ENCODE results near the gene CCDC32. TPM values are rescaled to one million over a fixed set of nuclear protein-coding genes. Genes with fewer than 3 reads are reported as not detected.
A peak's percentile ranks its signal among the peaks of the same experiment; 100 is the strongest.

The CCDC32 gene
- total RNA-seq, 2 experiments from 2014 or later: 28.6 to 29.2 TPM

DNA sequence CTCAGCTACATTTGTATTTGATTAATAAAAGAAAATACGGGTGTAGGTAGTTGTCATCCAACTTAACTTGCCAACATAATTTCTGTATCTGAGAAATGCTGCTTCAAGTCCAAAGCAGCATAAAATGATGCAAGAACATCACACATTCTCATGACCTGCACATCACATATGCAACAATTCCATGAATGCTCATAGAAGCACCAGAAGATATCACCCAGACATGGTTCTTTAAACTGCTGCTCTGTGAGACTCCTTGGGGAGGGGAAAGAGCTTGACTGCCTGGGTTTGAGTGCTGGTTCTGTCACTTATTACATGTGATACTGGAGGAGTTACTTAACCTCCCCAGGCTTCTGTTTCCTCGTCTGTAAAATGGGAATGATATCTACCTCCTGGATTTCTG lies 54.6 kb downstream of the CCDC32 start:
- no peak for DNase-seq
- Mint-ChIP-seq H3K27me3 (peaks cover 52% of the 10 kb centered on the region), H3K27ac (no peak overlapping the region), H3K4me3 (no peak overlapping the region), H3K36me3 (no peaks in the 10 kb centered on the region), H3K9me3 (no peaks in the 10 kb centered on the region), H3K4me1 (ENCODE audit: low read depth) (peaks cover 16% of the 10 kb centered on the region)
- POLR2A ChIA-PET: no interaction called here
- CTCF ChIA-PET: interaction anchor here (4.6 kb wide), 1 partner anchor 8 kb away, joined by 29 read pairs; no protein-coding TSS in a partner anchor
- intact Hi-C loops (cut with micrococcal nuclease): no loop called here

DNA sequence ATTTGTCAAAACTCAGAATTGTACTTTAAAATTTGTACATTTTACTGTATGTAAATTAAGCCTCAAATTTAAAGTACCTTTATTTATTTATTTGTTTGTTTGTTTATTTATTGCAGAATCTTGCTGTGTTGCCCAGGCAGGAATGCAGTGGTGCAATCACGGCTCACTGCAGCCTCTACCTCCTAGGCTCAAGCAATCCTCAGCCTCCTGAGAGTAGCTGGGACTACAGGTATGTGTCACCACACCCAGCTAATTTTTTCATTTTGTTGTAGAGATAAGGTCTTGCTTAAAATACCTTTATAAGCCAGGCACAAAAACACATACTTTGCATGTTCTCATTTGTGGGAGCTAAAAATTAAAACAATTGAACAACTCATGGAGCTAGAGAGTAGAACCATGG lies 56.6 kb downstream of the CCDC32 start:
- H3K4me3 Mint-ChIP-seq: no peak overlapping the region
- CTCF ChIA-PET: interaction anchor here (0.9 to 4.6 kb wide), 4 partner anchors 10 to 163 kb away, joined by 3 to 29 read pairs (median 3); partner anchors contain the start of gene RPUSD2
- H3K27me3 Mint-ChIP-seq: peaks cover 50% of the 10 kb centered on the region
- POLR2A ChIA-PET: no interaction called here
- no peaks in the 10 kb centered on the region for H3K9me3 Mint-ChIP-seq
- peaks cover 16% of the 10 kb centered on the region for H3K4me1 Mint-ChIP-seq (ENCODE audit: low read depth)
- no peak for DNase-seq
- intact Hi-C loops (cut with micrococcal nuclease): no loop called here
- no peaks in the 10 kb centered on the region for H3K36me3 Mint-ChIP-seq
- no peak overlapping the region for H3K27ac Mint-ChIP-seq

DNA sequence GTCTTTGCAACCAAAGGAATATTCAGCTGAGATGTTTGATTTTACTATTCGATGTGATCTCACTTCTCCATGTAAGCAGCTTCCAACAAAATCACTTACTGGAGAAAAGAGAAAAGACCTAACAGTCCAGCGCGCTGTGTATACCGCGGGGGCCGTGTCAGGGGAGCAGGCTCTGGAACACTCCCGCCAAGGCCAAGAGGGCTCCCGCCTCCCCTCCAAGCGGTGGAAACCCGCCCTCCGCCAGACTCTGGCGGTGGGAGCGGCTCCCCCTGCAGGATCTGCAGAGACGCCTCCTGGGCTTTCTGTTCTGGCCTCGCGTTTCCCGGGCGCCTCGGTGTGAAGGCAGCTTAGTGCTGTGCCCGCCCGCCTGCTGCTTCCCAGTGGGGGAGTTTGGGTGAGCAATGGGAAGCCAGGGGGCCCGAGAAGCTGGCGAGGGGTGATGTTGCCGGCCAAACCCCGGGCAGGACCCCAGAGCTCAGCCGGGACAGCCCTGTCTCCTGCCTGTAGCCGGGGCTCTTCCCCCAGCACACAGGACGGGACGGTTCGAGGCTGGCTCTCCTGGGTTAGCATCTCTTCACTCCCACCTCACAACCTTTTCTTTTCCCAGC lies 57.8 kb downstream of the CCDC32 start:
- peaks cover 45% of the 10 kb centered on the region for H3K27me3 Mint-ChIP-seq
- CTCF ChIA-PET: interaction anchor here (0.7 to 4.6 kb wide), 15 partner anchors 9 to 187 kb away, joined by 3 to 29 read pairs (median 4); partner anchors contain the start of gene RPUSD2
- no peaks in the 10 kb centered on the region for H3K36me3 Mint-ChIP-seq
- POLR2A ChIA-PET: interaction anchor here (0.7 kb wide), 1 partner anchor 68 kb away, joined by 3 read pairs; no protein-coding TSS in a partner anchor
- H3K9me3 Mint-ChIP-seq: no peaks in the 10 kb centered on the region
- peak; percentile 74 for DNase-seq
- intact Hi-C loops (cut with micrococcal nuclease): loop anchor here (2.0 kb wide), 1 partner anchor 64 kb away; no protein-coding TSS in a partner anchor
- H3K4me3 Mint-ChIP-seq: no peak overlapping the region
- peaks cover 13% of the 10 kb centered on the region for H3K4me1 Mint-ChIP-seq (ENCODE audit: low read depth)
- no peak overlapping the region for H3K27ac Mint-ChIP-seq

Other genes starting within 250 kb of the CCDC32 start
- 1 to 10 TPM; 6.7 to 7.4 TPM for gene INAFM2, start 241.3 kb downstream of the CCDC32 start, total RNA-seq
- gene CCDC9B, start 224.1 kb downstream of the CCDC32 start, total RNA-seq: 1 to 10 TPM in 1 of 2 experiments, under 1 TPM in 1; 0.53 to 1.6 TPM
- not detected for gene PHGR1, start 214.0 kb downstream of the CCDC32 start, total RNA-seq
- gene DISP2, start 206.8 kb downstream of the CCDC32 start, total RNA-seq: under 1 TPM; 0.02 to 0.05 TPM
- 10 to 100 TPM; 59.8 to 61.5 TPM for gene KNSTRN, start 182.3 kb downstream of the CCDC32 start, total RNA-seq
- 10 to 100 TPM; 37.3 to 38.7 TPM for gene IVD, start 159.2 kb downstream of the CCDC32 start, total RNA-seq
- gene BAHD1, start 124.1 kb downstream of the CCDC32 start, total RNA-seq: 10 to 100 TPM; 18.8 to 19.5 TPM
- gene CHST14, start 94.1 kb downstream of the CCDC32 start, total RNA-seq: 1 to 10 TPM; 8.2 to 8.7 TPM
- gene RPUSD2, start 4.3 kb upstream of the CCDC32 start, total RNA-seq: 10 to 100 TPM; 12.7 to 13.7 TPM
- 10 to 100 TPM; 32.8 to 33.1 TPM for gene KNL1, start 29.2 kb upstream of the CCDC32 start, total RNA-seq
- gene RAD51, start 130.1 kb upstream of the CCDC32 start, total RNA-seq: 10 to 100 TPM; 67.1 to 70.0 TPM
- 10 to 100 TPM; 22.6 to 22.7 TPM for gene RMDN3, start 190.2 kb upstream of the CCDC32 start, total RNA-seq
- gene GCHFR, start 199.0 kb upstream of the CCDC32 start, total RNA-seq: 10 to 100 TPM; 36.0 to 40.2 TPM
- under 1 TPM; 0.39 to 0.43 TPM for gene C15orf62, start 204.9 kb upstream of the CCDC32 start, total RNA-seq
- 10 to 100 TPM; 22.8 to 26.1 TPM for gene ZFYVE19, start 242.0 kb upstream of the CCDC32 start, total RNA-seq
- 10 to 100 TPM; 32.5 to 34.5 TPM for gene DNAJC17, start 242.4 kb upstream of the CCDC32 start, total RNA-seq